ENCODE data around the gene EXOC1.
"Not testable (repeated sequence)": the region's sequence is repeated elsewhere in the genome, so short reads cannot be mapped to it uniquely, and the experiment has no call there.

Gene EXOC1

DNA sequence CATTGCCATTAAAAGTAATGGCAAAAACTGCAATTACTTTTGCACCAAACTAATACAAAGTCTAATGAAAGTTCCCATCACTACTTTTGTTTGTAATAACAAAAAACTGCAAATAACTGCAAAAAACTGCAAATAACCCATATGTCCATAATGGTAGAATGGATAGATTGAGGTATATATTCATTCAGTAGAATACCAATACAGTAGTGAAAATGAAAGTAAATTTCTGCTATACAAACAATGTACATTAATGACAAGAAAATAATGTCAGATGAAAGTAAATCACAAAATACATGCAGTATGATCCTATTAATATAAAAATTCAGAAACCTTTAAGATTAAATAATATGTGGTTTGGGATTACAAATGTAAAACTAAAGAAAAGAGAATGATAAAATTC lies 54.0 kb downstream of the EXOC1 start:
- no peak for DNase-seq (ENCODE audit: low spot score)

DNA sequence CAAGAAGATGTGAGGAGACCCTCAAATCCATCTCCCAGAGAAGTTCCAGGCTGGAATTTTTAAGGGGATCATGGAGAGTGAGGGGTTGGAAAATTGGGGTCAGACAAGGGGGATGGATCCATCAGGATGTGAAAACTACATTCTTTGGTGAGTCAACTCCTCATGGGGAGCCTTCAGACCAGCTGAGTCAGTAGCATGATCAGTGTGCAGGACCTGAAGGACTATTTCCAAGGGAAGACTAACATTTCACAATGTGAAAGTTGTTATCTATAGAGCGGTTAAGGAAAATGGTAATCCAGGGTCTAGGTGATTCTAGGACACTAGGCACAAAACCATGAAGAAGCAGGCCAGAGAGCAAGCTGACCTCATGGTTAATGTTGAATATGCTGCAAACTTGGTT lies 56.7 kb downstream of the EXOC1 start:
- no peak for DNase-seq (ENCODE audit: low spot score)

DNA sequence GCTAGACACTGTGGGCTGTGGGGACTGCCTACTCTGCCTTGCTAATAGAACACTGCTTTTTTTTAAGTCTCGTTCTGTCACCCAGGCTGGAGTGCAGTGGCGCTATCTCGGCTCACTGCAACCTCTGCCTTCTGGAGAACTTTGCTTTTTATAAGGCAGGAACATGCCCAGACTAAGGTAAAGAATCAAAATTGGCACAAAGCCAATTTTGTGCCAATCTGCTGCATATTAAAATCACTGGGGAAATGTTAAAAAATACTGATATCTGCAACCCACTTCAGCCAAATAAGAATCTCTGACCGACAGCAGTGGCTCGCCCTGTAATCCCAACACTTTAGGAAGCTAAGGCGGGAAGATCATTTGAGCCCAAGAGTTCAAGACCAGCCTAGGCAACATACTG lies 58.8 kb downstream of the EXOC1 start:
- DNase-seq (ENCODE audit: low spot score), result no peak

DNA sequence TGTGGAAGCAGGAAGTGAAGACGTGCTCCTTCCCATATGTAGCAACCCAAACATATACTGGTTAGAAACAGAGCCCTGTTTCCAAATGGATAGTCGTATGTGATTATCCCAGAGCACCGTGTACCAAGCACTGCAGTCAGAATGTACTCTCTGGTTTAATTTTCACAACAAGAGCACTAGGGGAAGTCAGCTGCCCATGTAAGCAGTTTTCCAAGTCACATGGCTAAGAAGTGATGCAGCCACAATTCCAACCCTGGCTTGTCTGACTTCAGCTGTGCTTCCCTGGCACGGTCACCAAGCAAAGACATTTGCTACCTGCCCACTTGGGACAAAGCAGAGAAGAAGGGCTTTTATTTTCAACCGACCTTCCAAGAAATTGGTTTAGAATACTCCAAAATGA lies 67.1 kb downstream of the EXOC1 start:
- DNase-seq (ENCODE audit: low spot score), result no peak

DNA sequence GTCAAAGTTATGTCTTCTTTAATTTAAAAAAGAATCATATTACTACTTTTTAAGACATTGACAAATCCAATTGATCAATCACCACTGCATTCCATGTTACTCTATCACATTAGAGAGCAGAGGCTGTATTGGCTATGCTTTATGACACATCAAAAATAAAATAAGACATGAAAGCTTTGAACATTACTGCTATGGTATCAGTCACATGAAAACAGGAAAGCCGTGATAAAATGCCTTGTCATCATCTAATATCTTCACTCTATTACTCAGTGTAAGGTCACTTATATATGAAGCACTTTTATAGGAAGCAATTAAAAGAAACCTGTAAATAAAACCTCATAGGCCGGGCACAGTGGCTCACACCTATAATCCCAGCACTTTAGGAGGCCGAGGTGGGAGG lies 67.6 kb downstream of the EXOC1 start:
- DNase-seq (ENCODE audit: low spot score), result no peak

DNA sequence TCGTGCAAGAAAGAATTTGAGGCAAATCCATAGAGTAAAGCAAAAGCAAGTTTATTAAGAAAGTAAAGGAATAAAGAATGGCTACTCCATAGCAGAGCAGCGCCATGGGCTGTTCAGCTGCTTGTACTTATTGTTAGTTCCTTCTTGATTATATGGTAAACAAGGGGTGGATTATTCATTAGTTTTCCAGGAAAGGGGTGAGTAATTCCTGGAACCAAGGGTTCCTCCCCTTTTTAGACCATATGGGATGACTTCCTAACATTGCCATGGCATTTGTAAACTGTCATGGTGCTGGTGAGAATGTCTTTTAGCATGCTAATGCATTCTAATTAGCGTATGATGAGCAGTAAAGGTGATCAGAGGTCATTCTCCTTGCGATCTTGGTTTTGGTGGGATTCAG lies 71.8 kb downstream of the EXOC1 start:
- DNase-seq (ENCODE audit: low spot score), result no peak

DNA sequence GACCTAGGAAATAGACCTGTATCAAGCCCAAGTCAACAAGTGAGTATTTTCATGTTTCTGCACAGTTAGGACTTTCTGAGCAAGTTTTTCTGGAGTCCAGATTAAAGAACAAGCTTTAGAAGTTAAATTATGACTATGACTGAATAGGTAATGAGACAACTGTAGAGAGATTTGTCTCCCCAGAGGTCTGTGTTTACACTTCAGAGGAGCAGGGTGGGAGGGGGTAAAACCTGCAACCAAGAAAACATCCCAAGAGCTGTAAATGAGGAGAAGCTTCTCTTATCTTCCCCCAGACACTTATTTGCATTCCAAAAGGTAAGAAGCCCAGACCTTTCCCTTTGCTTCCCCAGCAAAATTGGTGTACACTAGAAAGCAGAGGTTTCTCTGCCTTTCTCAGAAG lies 73.2 kb downstream of the EXOC1 start:
- DNase-seq (ENCODE audit: low spot score), result no peak

DNA sequence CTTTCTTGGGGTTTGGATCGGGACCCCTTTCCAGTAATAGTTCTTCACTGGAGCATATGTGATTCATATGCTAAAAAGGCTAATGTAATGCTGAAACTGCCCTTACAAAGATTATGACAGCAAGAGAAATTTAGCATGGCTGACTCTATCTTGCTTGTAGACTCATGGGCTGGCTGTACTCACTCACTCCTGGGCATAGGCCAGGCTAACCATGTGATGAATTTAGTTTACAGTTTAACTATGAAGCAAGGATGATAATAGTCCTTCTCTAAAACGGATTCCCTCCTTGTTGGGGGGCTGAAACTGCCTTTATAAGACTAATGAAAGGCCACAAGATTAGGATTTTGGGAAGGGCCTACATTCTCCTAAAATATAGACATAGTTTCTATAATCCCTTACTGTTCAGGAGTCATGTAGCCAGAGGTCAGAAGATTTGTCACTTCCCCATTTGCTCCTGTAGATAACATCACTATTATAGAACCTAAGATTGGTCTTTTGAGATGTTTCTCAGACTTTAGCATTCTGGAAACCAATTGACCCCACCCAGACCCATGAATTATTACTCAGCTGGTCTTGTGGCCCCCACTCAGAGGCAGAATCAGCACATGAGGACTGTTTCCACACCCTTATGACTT lies 74.5 kb downstream of the EXOC1 start:
- no peak for DNase-seq (ENCODE audit: low spot score)

DNA sequence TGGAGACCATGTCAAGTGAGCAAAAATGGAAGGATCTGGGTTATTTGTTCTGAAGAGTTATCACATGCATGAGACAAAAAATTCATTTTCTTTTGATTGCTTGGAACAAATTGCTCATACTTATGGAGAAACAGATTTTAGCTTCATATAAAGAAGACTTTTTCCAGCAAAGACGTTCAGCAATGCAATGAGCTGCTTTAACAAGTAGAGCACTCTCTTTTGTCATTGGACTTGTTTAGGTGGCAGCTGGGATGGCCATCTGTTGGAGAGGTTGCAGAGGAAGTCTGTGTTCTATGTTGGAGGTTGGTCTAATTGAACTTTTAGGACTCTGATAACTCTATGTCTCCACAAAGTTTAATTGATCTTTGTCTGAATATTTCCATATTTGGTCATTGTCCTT lies 75.4 kb downstream of the EXOC1 start:
- DNase-seq (ENCODE audit: low spot score), result no peak

DNA sequence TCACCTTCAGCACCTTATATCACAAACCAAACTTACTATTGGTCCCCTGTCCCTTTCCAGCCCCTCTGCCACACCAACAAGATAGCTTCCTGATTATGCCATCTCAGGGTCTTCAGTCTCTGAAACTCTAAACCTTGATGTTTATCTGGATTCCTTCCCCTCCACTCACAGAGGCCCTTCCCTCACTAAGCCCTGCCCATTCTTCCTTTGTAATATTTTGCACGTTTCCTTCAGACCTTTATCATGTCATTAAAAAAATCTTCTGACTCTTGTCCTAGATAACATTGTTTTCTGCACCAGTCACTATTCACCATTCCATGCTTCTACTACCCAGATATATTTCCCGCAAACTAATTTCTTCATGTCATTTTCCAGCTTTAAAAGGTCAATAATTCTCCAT lies 77.6 kb downstream of the EXOC1 start:
- DNase-seq (ENCODE audit: low spot score), result no peak

DNA sequence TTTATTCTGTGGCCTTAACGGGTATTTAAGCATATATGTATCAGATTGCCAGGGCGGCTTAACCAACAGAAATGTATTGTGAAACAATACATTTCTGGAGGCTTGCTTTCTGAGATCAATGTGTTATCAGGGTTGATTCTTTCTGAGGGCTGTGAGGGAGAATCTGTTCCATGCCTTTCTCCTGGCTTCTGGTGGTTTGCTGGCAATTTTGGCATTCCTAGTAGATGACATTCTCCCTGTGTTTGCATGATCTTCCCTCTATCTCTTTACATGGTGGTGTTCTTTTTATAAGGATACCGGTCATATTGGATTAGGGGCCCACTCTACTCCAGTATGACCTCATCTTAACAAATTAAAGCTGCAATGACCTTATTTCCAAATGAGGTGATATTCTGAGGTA lies 78.4 kb downstream of the EXOC1 start:
- no peak for DNase-seq (ENCODE audit: low spot score)

DNA sequence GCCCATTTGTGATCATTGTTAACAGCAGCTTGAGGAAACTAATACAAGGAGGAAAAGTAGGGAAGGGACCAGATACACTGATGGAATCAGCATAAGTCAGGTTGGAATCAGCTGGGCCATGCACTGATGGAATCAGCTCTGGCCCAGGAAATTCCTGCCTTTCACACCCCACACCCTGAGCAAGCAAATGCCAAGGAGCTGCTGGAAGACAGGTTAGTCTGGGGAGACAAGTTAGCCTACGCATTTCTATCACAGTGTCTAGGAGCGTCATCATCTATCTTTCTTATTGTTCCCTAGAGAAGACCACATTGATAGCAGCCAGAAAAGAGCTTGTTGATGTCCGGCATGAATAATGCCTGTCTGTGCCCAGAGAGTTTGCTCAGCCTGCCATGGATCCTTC lies 79.1 kb downstream of the EXOC1 start:
- no peak for DNase-seq (ENCODE audit: low spot score)

DNA sequence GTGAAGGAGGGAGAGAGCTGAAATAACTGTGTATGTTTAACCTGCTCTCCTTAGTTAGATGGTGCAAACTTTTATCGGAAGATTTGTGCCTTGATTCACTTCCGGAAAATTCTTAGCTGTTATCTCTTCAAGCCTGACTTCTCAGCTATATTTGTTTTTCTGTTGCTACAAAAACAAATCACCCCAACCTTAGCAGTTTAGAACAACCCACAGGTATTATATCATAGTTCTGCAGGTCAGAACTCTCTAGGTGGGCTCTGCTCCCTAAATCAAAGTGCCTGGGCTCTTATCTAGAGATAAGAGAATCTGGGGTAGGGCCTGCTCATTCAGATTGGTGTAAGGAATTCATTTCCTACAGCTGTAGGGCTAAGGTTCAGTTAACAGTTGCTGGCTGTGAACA lies 80.2 kb downstream of the EXOC1 start:
- no peak for DNase-seq (ENCODE audit: low spot score)

DNA sequence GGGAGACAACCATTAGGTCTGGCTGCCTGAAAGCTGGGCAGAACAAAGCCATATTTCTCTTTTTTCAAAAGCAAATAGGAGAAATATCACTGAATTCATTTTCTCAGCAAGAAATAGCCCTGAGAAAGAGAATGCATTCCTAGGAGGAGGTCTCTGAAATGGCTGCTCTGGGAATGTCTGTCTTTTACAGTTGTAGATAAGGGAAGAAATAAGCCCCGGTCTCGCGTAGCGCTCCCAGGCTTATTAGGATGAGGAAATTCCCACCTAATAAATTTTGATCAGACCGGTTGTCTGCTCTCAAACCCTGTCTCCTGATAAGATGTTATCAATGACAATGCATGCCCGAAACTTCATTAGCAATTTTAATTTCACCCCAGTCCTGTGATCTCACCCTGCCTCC lies 82.5 kb downstream of the EXOC1 start:
- not testable (repeated sequence) for DNase-seq (ENCODE audit: low spot score)

DNA sequence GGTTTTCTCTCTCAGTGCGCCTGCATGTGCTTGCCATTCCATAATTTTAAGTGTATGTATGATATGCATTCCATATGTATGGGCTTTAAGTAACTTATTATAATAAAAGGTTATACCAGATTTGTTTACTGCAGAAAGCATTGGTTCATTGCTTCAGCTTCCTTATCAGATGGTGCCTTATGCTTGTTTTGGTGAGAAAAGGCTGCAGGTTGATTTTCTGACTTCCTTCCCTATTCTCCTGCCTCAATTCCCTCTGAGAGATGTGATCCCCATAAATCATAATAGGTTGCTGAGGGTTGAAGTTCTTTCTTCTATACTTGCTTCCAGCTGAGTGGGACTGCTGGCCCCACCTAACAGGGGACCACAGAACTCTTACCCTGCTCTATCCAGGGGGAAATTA lies 85.0 kb downstream of the EXOC1 start:
- no peak for DNase-seq (ENCODE audit: low spot score)

DNA sequence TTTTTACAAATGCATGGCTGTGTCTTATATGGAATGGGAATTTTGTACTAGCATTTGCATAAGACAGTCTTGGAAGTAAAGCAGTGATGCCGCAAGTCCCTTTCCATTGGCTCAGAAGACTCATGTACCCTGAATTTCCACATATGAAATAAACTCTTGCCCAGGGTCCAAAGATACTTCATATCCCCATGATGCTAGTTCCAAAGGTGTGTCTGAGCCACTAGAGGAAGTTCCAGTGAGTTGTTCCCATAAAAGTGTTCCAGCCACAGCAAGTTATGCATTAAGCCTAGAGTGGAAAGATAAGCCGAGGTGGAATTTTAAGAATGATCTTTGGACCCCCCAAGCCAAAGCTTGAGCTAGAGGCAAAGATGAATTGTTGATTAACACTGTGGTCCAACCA lies 86.0 kb downstream of the EXOC1 start:
- no peak for DNase-seq (ENCODE audit: low spot score)

DNA sequence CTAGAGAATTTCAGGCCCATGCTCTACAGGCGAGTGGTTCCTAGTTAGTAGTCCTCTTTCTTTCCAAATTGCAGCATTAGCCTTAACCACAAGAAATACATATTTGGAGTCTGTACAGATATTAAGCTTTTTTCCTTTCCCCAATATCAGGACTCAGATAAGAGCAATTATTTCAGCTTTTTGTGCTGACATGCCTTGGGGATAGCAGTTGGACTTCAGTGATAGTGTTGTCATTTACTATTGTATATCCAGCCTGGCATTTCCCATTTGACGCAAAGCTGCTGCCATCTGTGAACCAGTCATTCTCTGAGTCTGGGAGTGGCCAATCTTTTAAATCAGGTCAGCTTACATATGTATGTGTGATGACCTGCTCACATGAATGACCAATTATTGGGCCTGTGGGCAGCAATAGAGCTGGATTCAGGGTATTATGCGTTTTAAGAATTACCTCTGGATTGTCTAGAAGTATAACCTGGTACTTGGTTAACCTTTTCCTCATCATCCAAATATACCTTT lies 88.5 kb downstream of the EXOC1 start:
- no peak for DNase-seq (ENCODE audit: low spot score)

DNA sequence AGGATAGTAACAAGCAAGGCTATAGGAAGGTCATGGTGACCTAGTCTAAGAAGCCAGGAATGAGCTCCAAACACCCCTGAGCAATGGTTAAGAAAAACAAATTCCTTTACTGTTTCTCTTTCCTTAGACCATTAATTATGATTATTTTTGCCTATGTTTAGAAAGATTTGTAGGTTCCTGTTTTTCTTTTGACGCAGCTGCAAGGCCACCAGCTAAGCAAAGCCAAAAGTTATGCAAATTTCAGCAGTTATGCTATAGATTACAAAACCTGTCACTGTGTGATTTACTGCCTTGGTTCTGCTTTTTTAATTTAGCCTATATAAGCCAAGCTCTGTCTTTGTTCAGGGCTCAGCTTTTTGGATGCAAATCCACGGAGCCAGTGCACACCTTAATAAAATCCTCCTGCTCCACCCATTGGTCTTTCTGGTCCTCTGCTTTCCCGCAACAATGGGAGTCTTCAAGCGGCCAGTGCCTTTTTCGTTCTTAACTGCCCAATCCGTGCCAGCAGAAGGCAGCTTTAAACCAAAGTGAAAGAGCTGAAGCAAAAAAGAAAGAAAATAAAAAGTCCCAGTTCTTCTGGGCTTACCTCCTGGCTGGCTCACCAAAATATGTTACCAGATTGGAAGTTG lies 93.9 kb downstream of the EXOC1 start:
- no peak for DNase-seq (ENCODE audit: low spot score)

DNA sequence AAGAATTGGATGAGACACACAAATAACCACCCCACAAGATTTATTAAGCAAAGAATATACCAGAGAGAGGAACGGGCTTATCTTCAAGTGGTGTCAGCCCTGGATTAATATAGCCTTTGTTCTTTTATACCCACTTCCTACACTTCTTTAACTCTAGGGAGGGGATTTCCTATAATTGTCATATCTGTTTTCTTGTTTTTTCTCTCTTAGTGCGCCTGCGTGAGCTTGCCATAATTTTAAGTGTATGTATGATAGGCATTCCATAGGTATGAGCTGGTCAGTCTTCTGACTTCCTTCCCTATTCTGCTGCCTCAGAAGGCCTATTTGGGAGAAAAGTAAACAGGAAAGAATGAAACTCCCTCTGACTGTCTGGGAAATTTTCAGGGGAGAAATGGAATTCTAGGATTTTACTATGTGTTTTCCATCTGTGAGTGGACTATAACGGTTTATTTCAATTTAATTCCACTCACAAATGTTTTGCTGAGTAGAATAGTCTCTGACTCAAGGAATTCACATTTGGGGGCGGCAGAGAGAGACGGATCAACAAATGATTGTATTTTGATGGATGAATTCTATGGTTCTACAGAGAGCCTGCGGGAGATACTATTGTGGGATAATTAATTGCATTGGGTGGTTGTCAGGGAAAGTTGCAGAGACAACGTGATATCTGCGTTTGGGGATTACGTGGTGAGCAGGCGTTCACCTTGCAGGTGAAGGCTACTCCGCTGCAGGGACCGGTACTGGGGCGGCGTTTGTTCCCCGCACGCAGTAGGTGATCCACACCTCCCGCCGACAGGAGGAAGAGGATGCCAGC lies 94.7 kb downstream of the EXOC1 start:
- no peak for DNase-seq (ENCODE audit: low spot score)

DNA sequence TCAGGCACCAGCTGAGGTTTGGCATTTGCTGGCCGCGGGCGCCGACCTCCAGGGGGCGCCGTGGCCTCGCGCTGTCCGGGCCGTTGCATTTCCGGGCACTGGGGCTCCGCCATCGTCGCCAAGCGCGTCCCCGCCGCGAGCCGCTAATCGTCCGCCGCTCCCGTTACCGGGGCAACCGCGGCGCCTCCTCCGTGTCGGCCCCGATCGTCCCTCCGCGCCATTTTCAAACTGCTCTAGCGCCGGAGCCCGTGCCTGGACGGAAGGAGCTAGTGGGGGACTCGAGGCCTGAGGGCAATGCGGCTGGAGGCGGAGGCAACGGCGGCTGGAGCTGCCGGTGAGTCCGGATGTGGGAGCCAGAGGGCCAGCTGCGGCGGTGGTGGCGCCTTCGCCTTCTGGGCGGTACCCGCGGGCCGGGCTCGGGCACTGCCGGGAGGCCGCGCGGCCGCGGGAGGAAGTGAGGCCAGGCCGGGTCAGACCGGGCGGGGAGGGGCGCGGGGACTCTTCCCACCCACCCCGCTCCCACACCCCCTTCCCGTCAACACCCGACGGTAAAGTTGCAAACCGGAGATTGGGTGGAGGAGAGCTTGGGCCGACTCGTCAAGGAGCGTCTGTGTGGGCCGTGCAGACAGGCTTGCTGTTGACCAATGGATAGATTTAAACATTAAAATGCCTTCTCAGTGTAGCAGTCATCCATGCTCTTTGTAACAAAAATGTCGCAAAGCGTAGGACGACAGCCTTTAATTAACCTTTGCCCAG lies 95.5 kb downstream of the EXOC1 start, which contains the start of gene CEP135:
CEP135 (plus strand) TSS at position 220 of the 756 bp plus-strand sequence. CDS start 3,186 bp downstream, outside the sequence.
- DNase-seq (ENCODE audit: low spot score), result peak; percentile 91

DNA sequence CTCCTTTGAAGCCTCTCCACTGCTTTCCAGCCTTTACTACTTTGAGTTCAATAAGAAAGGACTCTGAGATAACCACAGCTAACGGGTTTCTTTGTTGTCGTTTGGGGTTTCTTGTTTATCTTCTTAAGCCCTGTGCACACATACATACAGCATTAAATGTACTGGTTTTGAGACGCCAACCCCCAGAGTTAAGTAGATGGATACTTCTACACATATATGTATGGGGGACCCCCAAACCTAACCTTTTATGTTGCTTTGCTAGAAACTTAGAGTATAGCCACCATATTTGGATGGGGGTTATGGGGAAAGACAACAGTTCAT lies 96.0 kb downstream of the EXOC1 start:
- no peak for DNase-seq (ENCODE audit: low spot score)

DNA sequence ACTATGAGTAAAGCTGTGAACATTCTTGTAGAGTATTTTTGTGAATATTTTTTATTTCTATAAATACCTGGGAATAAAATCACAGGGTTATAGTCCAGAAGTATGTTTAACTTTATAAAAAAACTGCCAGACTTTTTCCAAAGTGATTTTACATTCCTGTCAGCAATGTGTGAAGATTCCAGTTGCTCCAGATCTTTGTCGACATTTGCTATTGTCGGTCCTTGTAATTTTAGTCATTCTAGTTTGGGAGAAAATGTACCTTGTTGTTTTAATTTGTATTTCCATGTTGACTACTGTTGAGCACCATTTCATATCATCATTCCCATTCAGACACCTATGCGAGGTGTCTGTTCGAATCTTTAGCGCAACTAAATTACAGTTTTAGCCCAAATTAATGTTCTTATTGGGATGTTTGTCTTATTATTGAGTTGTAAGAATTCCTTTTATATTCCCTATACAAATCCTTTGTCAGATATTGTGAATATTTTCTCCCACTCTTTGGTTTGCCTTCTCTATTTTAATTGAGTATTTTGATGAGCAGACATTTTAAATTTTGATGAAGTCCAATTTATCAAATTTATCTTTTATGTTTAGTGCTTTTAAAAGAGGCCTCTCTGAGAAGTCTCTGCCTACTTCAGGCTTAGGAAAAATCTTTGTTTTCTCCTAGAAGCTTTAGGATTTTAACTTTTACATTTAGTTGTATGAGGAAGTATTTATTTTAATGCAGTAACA lies 97.9 kb downstream of the EXOC1 start:
- no peak for DNase-seq (ENCODE audit: low spot score)
